ENCODE data around the gene MAP2K2. TPM values are rescaled to one million over a fixed set of nuclear protein-coding genes. Genes with fewer than 3 reads are reported as not detected.
"Not testable (repeated sequence)": the region's sequence is repeated elsewhere in the genome, so short reads cannot be mapped to it uniquely, and the experiment has no call there.

MAP2K2 gene
- total and polyA plus RNA-seq, 2 donors, result 98.4 to 144 TPM

GRCh38 chr19:4154571-4155312 is 30.8 kb upstream of the MAP2K2 start:
- Histone ChIP-seq H3K27me3 (ENCODE audit: control insufficient read depth in 2 of 2, insufficient read depth in 1 of 2, low read length in 1 of 2) (peaks cover 0 to 7% of the 10 kb centered on the region in 2 donors), H3K4me3 (ENCODE audit: low read length in 2 of 2) (no peak overlapping the region), H3K4me1 (ENCODE audit: control insufficient read depth in 2 of 2, insufficient read depth in 2 of 2, low read length in 2 of 2) (peaks cover 9 to 10% of the 10 kb centered on the region in 2 donors), H3K36me3 (ENCODE audit: control insufficient read depth in 2 of 2, insufficient read depth in 2 of 2, low read length in 1 of 2) (no peaks in the 10 kb centered on the region), H3K9me3 (ENCODE audit: control insufficient read depth in 2 of 2, insufficient read depth in 1 of 2, low read length in 1 of 2) (no peaks in the 10 kb centered on the region), H3K27ac (ENCODE audit: low read depth in 1 of 2, low read length in 1 of 2) (no peak overlapping the region)
- WGBS, result 86% methylated on average over 21 of the region's 21 CpGs
- no peak for DNase-seq (ENCODE audit: low read depth in 6 of 9, low spot score in 9 of 9)

GRCh38 chr19:4152241-4152998 is 28.5 kb upstream of the MAP2K2 start:
- WGBS, result 94% methylated on average over 10 of the region's 10 CpGs
- DNase-seq (ENCODE audit: low read depth in 6 of 9, low spot score in 9 of 9), result no peak
- Histone ChIP-seq H3K27me3 (ENCODE audit: control insufficient read depth in 2 of 2, insufficient read depth in 1 of 2, low read length in 1 of 2) (peaks cover 0 to 7% of the 10 kb centered on the region in 2 donors), H3K4me3 (ENCODE audit: low read length in 2 of 2) (no peak overlapping the region), H3K27ac (ENCODE audit: low read depth in 1 of 2, low read length in 1 of 2) (no peak overlapping the region), H3K36me3 (ENCODE audit: control insufficient read depth in 2 of 2, insufficient read depth in 2 of 2, low read length in 1 of 2) (no peaks in the 10 kb centered on the region), H3K4me1 (ENCODE audit: control insufficient read depth in 2 of 2, insufficient read depth in 2 of 2, low read length in 2 of 2) (peaks cover 9 to 10% of the 10 kb centered on the region in 2 donors), H3K9me3 (ENCODE audit: control insufficient read depth in 2 of 2, insufficient read depth in 1 of 2, low read length in 1 of 2) (no peaks in the 10 kb centered on the region)

- peaks cover 0 to 9% of the 10 kb centered on the region in 2 donors for H3K27me3 ChIP-seq (ENCODE audit: control insufficient read depth in 2 of 2, insufficient read depth in 1 of 2, low read length in 1 of 2)
- H3K9me3 ChIP-seq (ENCODE audit: control insufficient read depth in 2 of 2, insufficient read depth in 1 of 2, low read length in 1 of 2), result no peaks in the 10 kb centered on the region
- 65% methylated on average over 6 of the region's 6 CpGs for WGBS
- no peaks in the 10 kb centered on the region for H3K36me3 ChIP-seq (ENCODE audit: control insufficient read depth in 2 of 2, insufficient read depth in 2 of 2, low read length in 1 of 2)
- no peak overlapping the region for H3K27ac ChIP-seq (ENCODE audit: low read depth in 1 of 2, low read length in 1 of 2)
- no peak overlapping the region for H3K4me3 ChIP-seq (ENCODE audit: low read length in 2 of 2)
- H3K4me1 ChIP-seq (ENCODE audit: control insufficient read depth in 2 of 2, insufficient read depth in 2 of 2, low read length in 2 of 2), result peaks cover 9 to 10% of the 10 kb centered on the region in 2 donors
- DNase-seq (ENCODE audit: low read depth in 6 of 9, low spot score in 9 of 9), result no peak
Measured at GRCh38 chr19:4151623-4152022, 27.7 kb upstream of the MAP2K2 start.

- Histone ChIP-seq H3K4me1 (ENCODE audit: control insufficient read depth in 2 of 2, insufficient read depth in 2 of 2, low read length in 2 of 2) (peaks cover 9 to 10% of the 10 kb centered on the region in 2 donors), H3K36me3 (ENCODE audit: control insufficient read depth in 2 of 2, insufficient read depth in 2 of 2, low read length in 1 of 2) (no peaks in the 10 kb centered on the region), H3K27ac (ENCODE audit: low read depth in 1 of 2, low read length in 1 of 2) (no peak overlapping the region), H3K9me3 (ENCODE audit: control insufficient read depth in 2 of 2, insufficient read depth in 1 of 2, low read length in 1 of 2) (no peaks in the 10 kb centered on the region), H3K4me3 (ENCODE audit: low read length in 2 of 2) (no peak overlapping the region), H3K27me3 (ENCODE audit: control insufficient read depth in 2 of 2, insufficient read depth in 1 of 2, low read length in 1 of 2) (peaks cover 0 to 20% of the 10 kb centered on the region in 2 donors)
- DNase-seq (ENCODE audit: low read depth in 6 of 9, low spot score in 9 of 9), result no peak
- WGBS, result 81% methylated on average over 17 of the region's 17 CpGs
Measured at GRCh38 chr19:4149518-4150288, 25.8 kb upstream of the MAP2K2 start.

- H3K4me3 ChIP-seq (ENCODE audit: low read length in 2 of 2), result no peak overlapping the region
- no peaks in the 10 kb centered on the region for H3K36me3 ChIP-seq (ENCODE audit: control insufficient read depth in 2 of 2, insufficient read depth in 2 of 2, low read length in 1 of 2)
- no peaks in the 10 kb centered on the region for H3K9me3 ChIP-seq (ENCODE audit: control insufficient read depth in 2 of 2, insufficient read depth in 1 of 2, low read length in 1 of 2)
- H3K4me1 ChIP-seq (ENCODE audit: control insufficient read depth in 2 of 2, insufficient read depth in 2 of 2, low read length in 2 of 2), result peaks cover 0 to 4% of the 10 kb centered on the region in 2 donors
- H3K27ac ChIP-seq (ENCODE audit: low read depth in 1 of 2, low read length in 1 of 2), result no peak overlapping the region
- 50% methylated on average over 7 of the region's 7 CpGs for WGBS
- no peak for DNase-seq (ENCODE audit: low read depth in 6 of 9, low spot score in 9 of 9)
- H3K27me3 ChIP-seq (ENCODE audit: control insufficient read depth in 2 of 2, insufficient read depth in 1 of 2, low read length in 1 of 2), result peaks cover 0 to 35% of the 10 kb centered on the region in 2 donors
Measured at GRCh38 chr19:4144666-4145249, 20.8 kb upstream of the MAP2K2 start.

- WGBS, result 98% methylated on average over 1 of the region's 1 CpG
- DNase-seq (ENCODE audit: low read depth in 6 of 9, low spot score in 9 of 9); H3K4me1 ChIP-seq (ENCODE audit: control insufficient read depth in 2 of 2, insufficient read depth in 2 of 2, low read length in 2 of 2); H3K27ac ChIP-seq (ENCODE audit: low read depth in 1 of 2, low read length in 1 of 2); H3K36me3 ChIP-seq (ENCODE audit: control insufficient read depth in 2 of 2, insufficient read depth in 2 of 2, low read length in 1 of 2); H3K4me3 ChIP-seq (ENCODE audit: low read length in 2 of 2); H3K9me3 ChIP-seq (ENCODE audit: control insufficient read depth in 2 of 2, insufficient read depth in 1 of 2, low read length in 1 of 2): not testable (repeated sequence)
- H3K27me3 ChIP-seq (ENCODE audit: control insufficient read depth in 2 of 2, insufficient read depth in 1 of 2, low read length in 1 of 2), result peaks cover 0 to 35% of the 10 kb centered on the region in 2 donors
Measured at GRCh38 chr19:4142916-4143315, 19.0 kb upstream of the MAP2K2 start.

GRCh38 chr19:4140237-4140711 is 16.4 kb upstream of the MAP2K2 start:
- Histone ChIP-seq H3K4me1 (ENCODE audit: control insufficient read depth in 2 of 2, insufficient read depth in 2 of 2, low read length in 2 of 2) (peaks cover 0 to 4% of the 10 kb centered on the region in 2 donors), H3K36me3 (ENCODE audit: control insufficient read depth in 2 of 2, insufficient read depth in 2 of 2, low read length in 1 of 2) (no peaks in the 10 kb centered on the region), H3K4me3 (ENCODE audit: low read length in 2 of 2) (no peak overlapping the region), H3K27ac (ENCODE audit: low read depth in 1 of 2, low read length in 1 of 2) (no peak overlapping the region), H3K27me3 (ENCODE audit: control insufficient read depth in 2 of 2, insufficient read depth in 1 of 2, low read length in 1 of 2) (peaks cover 0 to 21% of the 10 kb centered on the region in 2 donors), H3K9me3 (ENCODE audit: control insufficient read depth in 2 of 2, insufficient read depth in 1 of 2, low read length in 1 of 2) (no peaks in the 10 kb centered on the region)
- peak in 4 of 9 donors; percentile 28 to 60 (median 41) for DNase-seq (ENCODE audit: low read depth in 6 of 9, low spot score in 9 of 9)
- WGBS, result 31% methylated on average over 12 of the region's 12 CpGs

- no peak overlapping the region for H3K4me3 ChIP-seq (ENCODE audit: low read length in 2 of 2)
- peaks cover 0 to 4% of the 10 kb centered on the region in 2 donors for H3K4me1 ChIP-seq (ENCODE audit: control insufficient read depth in 2 of 2, insufficient read depth in 2 of 2, low read length in 2 of 2)
- H3K9me3 ChIP-seq (ENCODE audit: control insufficient read depth in 2 of 2, insufficient read depth in 1 of 2, low read length in 1 of 2), result no peaks in the 10 kb centered on the region
- no peaks in the 10 kb centered on the region for H3K36me3 ChIP-seq (ENCODE audit: control insufficient read depth in 2 of 2, insufficient read depth in 2 of 2, low read length in 1 of 2)
- peaks cover 0 to 19% of the 10 kb centered on the region in 2 donors for H3K27me3 ChIP-seq (ENCODE audit: control insufficient read depth in 2 of 2, insufficient read depth in 1 of 2, low read length in 1 of 2)
- peak in 8 of 9 donors; percentile 41 to 89 (median 74) for DNase-seq (ENCODE audit: low read depth in 6 of 9, low spot score in 9 of 9)
- WGBS, result 35% methylated on average over 14 of the region's 14 CpGs
- H3K27ac ChIP-seq (ENCODE audit: low read depth in 1 of 2, low read length in 1 of 2), result no peak overlapping the region
Measured at GRCh38 chr19:4139614-4140236, 15.8 kb upstream of the MAP2K2 start.
